A549 (cell line): ENCODE measurements around the gene DHX8. TPM values are rescaled to one million over a fixed set of nuclear protein-coding genes. Genes with fewer than 3 reads are reported as not detected.

Experiments used
- ATAC-seq, 2 experiments: fragments of 200-7000 bp in 1 of 2; fragments of >200 bp in 1 of 2; cut with Nextera tagmentation in 1 of 2; cut with Tn5 transposase in 1 of 2; 3 replicates each; pipeline versions ENCODE4 v1.8.0 to v1.9.1; 2018 to 2020; ENCODE audit warnings: mild to moderate bottlenecking in 1 of 2, moderate library complexity in 1 of 2
- CTCF ChIA-PET: fragments of 300-600 bp; sonication (Branson Sonifier 250); formaldehyde crosslinking; extraction: SDS; loops from one replicate; lab custom pipeline; 2021; ENCODE audit warnings: antibody characterized with exemption, inconsistent platforms; lab: Yijun Ruan, JAX
- POLR2A ChIA-PET: fragments of 350-600 bp; formaldehyde crosslinking; extraction: SDS; loops from one replicate; lab custom pipeline; 2021; ENCODE audit warnings: antibody characterized with exemption, inconsistent platforms; lab: Yijun Ruan, JAX
- DNase-seq, 2 experiments: peaks; one replicate each; pipeline versions ENCODE4 v3.0.0 to v3.0.0-alpha.2; 2011 to 2016; ENCODE audit warnings: low read depth in 1 of 2, low spot score in 1 of 2
- FAIRE-seq: peaks from 2 replicates; lab custom pipeline; 2011; peaks lifted over from hg19 to GRCh38; lab: Jason Lieb, UNC
- H3K27ac ChIP-seq, 2 experiments: fragments of >200 bp; sonication (Bioruptor Twin); formaldehyde crosslinking; 3 replicates each; pipeline ENCODE4 v1.5.1; 2016 to 2017
- H3K4me1 ChIP-seq: fragments of >200 bp; sonication (Bioruptor Twin); formaldehyde crosslinking; 3 replicates; pipeline ENCODE4 v1.6.1; 2016
- H3K4me2 ChIP-seq: fragments of >200 bp; sonication (Bioruptor Twin); formaldehyde crosslinking; 3 replicates; pipeline ENCODE4 v1.6.1; 2016
- H3K4me3 ChIP-seq: fragments of >200 bp; sonication (Bioruptor Twin); formaldehyde crosslinking; 3 replicates; pipeline ENCODE4 v1.5.1; 2016
- H3K9me3 ChIP-seq: fragments of >200 bp; sonication (Bioruptor Twin); formaldehyde crosslinking; 3 replicates; pipeline ENCODE4 v1.6.1; 2016
- BCL3 ChIP-seq: fragments of >200 bp; sonication (Bioruptor Twin); formaldehyde crosslinking; IDR thresholded peaks from 3 replicates; pipeline ENCODE4 v1.6.1; 2016
- E2F6 ChIP-seq: IDR thresholded peaks from 2 replicates; pipeline ENCODE4 v1.6.1; 2012; ENCODE audit warnings: low read depth, borderline replicate concordance
- EHF ChIP-seq: fragments of 250-450 bp; sonication (Bioruptor Pico); IDR thresholded peaks from 2 replicates; pipeline ENCODE4 v1.5.0; 2020; ENCODE audit warnings: mild to moderate bottlenecking
- ELK1 ChIP-seq: fragments of 150-350 bp; IDR thresholded peaks from 2 replicates; pipeline ENCODE4 v1.6.1; 2014; ENCODE audit warnings: low read depth, mild to moderate bottlenecking, low read length
- FOSB ChIP-seq: fragments of 250-450 bp; sonication (Bioruptor Pico); IDR thresholded peaks from 2 replicates; pipeline ENCODE4 v1.5.0; 2020; ENCODE audit warnings: mild to moderate bottlenecking, moderate library complexity
- HDAC2 ChIP-seq: fragments of 200-600 bp; sonication (generic); IDR thresholded peaks from 2 replicates; pipeline ENCODE4 v1.6.1; 2016
- HMGXB4 ChIP-seq: fragments of 250-450 bp; sonication (Bioruptor Pico); IDR thresholded peaks from 2 replicates; pipeline ENCODE4 v1.5.0; 2021; ENCODE audit warnings: mild to moderate bottlenecking, moderate library complexity, borderline replicate concordance
- HOXB13 ChIP-seq: fragments of 250-450 bp; sonication (Bioruptor Pico); IDR thresholded peaks from 2 replicates; pipeline ENCODE4 v1.5.0; 2020; ENCODE audit warnings: low read depth, mild to moderate bottlenecking, moderate library complexity
- JUN ChIP-seq, 2 experiments: fragments of >200 bp; sonication (Bioruptor Twin); formaldehyde crosslinking; IDR thresholded peaks; 2 replicates in 1 of 2; 3 replicates in 1 of 2; pipeline ENCODE4 v1.6.1; 2016 to 2017
- JUNB ChIP-seq: fragments of >200 bp; sonication (Bioruptor Twin); formaldehyde crosslinking; IDR thresholded peaks from 2 replicates; pipeline ENCODE4 v1.6.1; 2016
- KDM5A ChIP-seq: fragments of 200-600 bp; sonication (generic); IDR thresholded peaks from 2 replicates; pipeline ENCODE4 v1.6.1; 2016; ENCODE audit warnings: antibody characterized with exemption, mild to moderate bottlenecking
- NFE2L2 ChIP-seq: fragments of 150-350 bp; conservative IDR thresholded peaks from 2 replicates; pipeline ENCODE4 v1.6.1; 2014; ENCODE audit warnings: low read length
- ZSCAN20 ChIP-seq: fragments of 250-450 bp; sonication (Bioruptor Pico); IDR thresholded peaks from 2 replicates; pipeline ENCODE4 v1.8.0; 2022; ENCODE audit warnings: mild to moderate bottlenecking, moderate library complexity
- WGBS: methylation state at CpG from one replicate; pipeline ENCODE4 v1.1.6; 2017; ENCODE audit errors: missing lambda C conversion rate; 5-methylcytosine and 5-hydroxymethylcytosine counted together
- polyA plus RNA-seq, 4 experiments: library from polyadenylated mRNA; depleted of rRNA in 3 of 4; stranded (reverse); fragments of >200 nt; fragmentation: RNase III in 1 of 4; extraction: RNeasy Plus Mini Kit Qiagen cat#74134 plus additional on column Dnase treatment in 1 of 4; gene quantifications; 2 replicates in 3 of 4; 3 replicates in 1 of 4; pipeline ENCODE4 v1.2.3, GENCODE V29; 2011 to 2017

Gene DHX8
- polyA plus RNA-seq, 2 of the 4 experiments (the other 2 are of a cell fraction), result 33.2 to 66.0 TPM

- peaks cover 43% of the 10 kb centered on the region for H3K4me1 ChIP-seq
- ATAC-seq (no peak), FAIRE-seq (no peak), DNase-seq (no peak)
- H3K4me3 ChIP-seq, result no peak overlapping the region
- H3K9me3 ChIP-seq, result no peaks in the 10 kb centered on the region
- CTCF ChIA-PET, result interaction anchor here (2.5 to 45.8 kb wide), 2 partner anchors 28 to 40 kb away, joined by 18 to 2036 read pairs; partner anchors contain the start of genes ARL4D and DHX8
- TF ChIP-seq ELK1, result no peak
- no peak for TF ChIP-seq EHF (CRISPR knock-in tag)
- TF ChIP-seq ZSCAN20 (CRISPR knock-in tag), result no peak
- TF ChIP-seq HOXB13 (CRISPR knock-in tag), result no peak
- no peak for TF ChIP-seq JUNB
- no peak for TF ChIP-seq HMGXB4 (CRISPR knock-in tag)
- no peak for TF ChIP-seq JUN (IDR thresholded peaks at IDR 0.05)
- no peak for TF ChIP-seq KDM5A
- TF ChIP-seq FOSB (CRISPR knock-in tag), result no peak
- TF ChIP-seq NFE2L2, result no peak
- no peak for TF ChIP-seq BCL3
- no peak overlapping the region for H3K4me2 ChIP-seq
- 19% methylated on average over 1 of the region's 1 CpG for WGBS
- POLR2A ChIA-PET, result no interaction called here
- H3K27ac ChIP-seq, result peak overlapping the region; percentile 0 to 2; a peak in 2 of 6 replicates
Observed at GRCh38 chr17:43454868-43455267, 28.9 kb upstream of the DHX8 start.

DNA sequence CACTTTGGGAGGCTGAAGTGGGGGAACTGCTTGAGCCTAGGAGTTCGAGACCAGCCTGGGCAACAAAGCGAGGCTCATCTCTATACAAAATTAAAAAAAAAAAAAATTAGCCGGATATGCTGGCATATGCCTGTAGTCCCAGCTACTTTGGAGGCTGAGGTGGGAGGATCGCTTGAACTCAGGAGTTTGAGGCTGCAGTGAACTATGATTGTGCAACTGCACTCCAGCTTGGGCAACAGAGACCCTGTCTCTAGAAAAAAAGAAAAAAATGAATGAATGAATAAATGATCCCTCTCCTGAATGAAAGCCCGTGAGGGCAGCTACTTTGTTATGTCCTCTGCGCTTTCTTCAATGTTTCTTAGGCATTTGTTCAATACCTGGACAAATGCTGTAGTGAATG, 27.7 kb upstream of the DHX8 start:
- H3K4me1 ChIP-seq, result peaks cover 36% of the 10 kb centered on the region
- FAIRE-seq, result no peak
- CTCF ChIA-PET, result interaction anchor here (7.8 to 45.8 kb wide), 2 partner anchors 27 to 42 kb away, joined by 61 to 2036 read pairs; partner anchors contain the start of genes ARL4D and DHX8

More for the DNA sequence above, 27.7 kb upstream of the DHX8 start:
- TF ChIP-seq E2F6, result no peak
- TF ChIP-seq FOSB (CRISPR knock-in tag), result no peak
- TF ChIP-seq ELK1, result no peak
- no peak for TF ChIP-seq HDAC2
- DNase-seq (no peak), ATAC-seq (no peak)
- H3K9me3 ChIP-seq, result no peaks in the 10 kb centered on the region
- POLR2A ChIA-PET, result no interaction called here
- 92% methylated on average over 6 of the region's 6 CpGs for WGBS
- no peak overlapping the region; the same call in 2 of the 3 replicates for H3K4me2 ChIP-seq
- peak overlapping the region; percentile 64; a peak in 4 of 6 replicates for H3K27ac ChIP-seq
- H3K4me3 ChIP-seq, result no peak overlapping the region
